ENCODE data around the gene LRRC51.
"Not testable (repeated sequence)": the region's sequence is repeated elsewhere in the genome, so short reads cannot be mapped to it uniquely, and the experiment has no call there.

LRRC51 gene

GRCh38 chr11:72142543-72142942 lies 61.9 kb downstream of the LRRC51 start:
- not testable (repeated sequence) for DNase-seq

DNA sequence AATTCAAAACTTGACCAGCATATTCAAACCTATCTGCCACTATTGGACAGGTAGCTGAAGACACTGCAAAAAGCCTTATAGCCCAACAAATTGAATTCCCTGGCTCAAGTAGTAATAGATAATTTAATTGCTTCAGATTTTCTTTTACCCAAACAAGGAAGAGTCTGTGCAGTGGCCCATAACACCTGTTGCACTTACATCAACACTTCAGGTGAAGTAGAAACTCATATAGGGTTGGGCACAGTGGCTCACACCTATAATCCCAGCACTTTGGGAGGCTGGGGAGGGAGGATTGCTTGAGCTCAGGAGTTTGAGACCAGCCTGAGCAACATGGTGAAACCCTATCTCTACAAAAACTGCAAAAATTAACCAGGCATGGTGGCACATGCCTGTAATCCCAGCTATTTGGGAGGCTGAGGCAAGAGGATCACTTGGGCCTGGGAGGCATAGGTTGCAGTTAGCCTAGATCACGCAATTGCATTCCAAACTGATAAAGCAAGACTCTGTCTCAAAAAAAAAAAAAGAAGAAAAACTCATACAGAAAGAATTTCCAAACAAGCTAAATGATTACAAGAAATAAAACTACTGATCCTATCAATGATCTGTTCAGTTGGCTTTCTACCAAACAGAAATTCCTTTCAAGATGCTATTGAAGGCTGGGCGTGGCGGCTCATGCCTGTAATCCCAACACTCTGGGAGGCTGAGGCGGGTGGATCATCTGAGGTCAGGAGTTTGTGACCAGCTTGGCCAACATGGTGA lies 64.3 kb downstream of the LRRC51 start:
- no peak for DNase-seq
